Panc1 (cell line): ENCODE results near the gene FAR2. TPM values are rescaled to one million over a fixed set of nuclear protein-coding genes. Genes with fewer than 3 reads are reported as not detected.
A peak's percentile ranks its signal among the peaks of the same experiment; 100 is the strongest.

Experiments used
- ATAC-seq: fragments of 200-7000 bp; cut with Tn5 transposase; 2 replicates; pipeline ENCODE4 v1.9.1; 2020; ENCODE audit warnings: mild to moderate bottlenecking, moderate library complexity
- BruUV-seq: library from RNA; stranded (reverse); fragments of 400-500 nt; replicated peaks from 2 replicates; lab custom pipeline; 2021; lab: Mats Ljungman, UMichigan
- CTCF ChIA-PET: fragments of 300-600 bp; sonication (Branson Sonifier 250); formaldehyde crosslinking; loops from one replicate; lab custom pipeline; 2022; ENCODE audit warnings: antibody characterized with exemption; lab: Charles Lee
- POLR2A ChIA-PET: fragments of 300-600 bp; sonication (Branson Sonifier 250); formaldehyde crosslinking; loops from one replicate; lab custom pipeline; 2022; ENCODE audit warnings: antibody characterized with exemption; lab: Charles Lee
- DNase-seq: peaks from one replicate; pipeline ENCODE4 v3.0.0-alpha.2; 2010; ENCODE audit warnings: low read depth, low spot score
- H3K27ac ChIP-seq: 2 replicates; pipeline ENCODE4 v1.5.1; 2011; ENCODE audit warnings: mild to moderate bottlenecking, low read length, inconsistent platforms
- H3K27me3 ChIP-seq: fragments of 200-500 bp; sonication (Bioruptor generic); 2 replicates; pipeline ENCODE4 v1.6.0; 2014; ENCODE audit warnings: low read length, inconsistent platforms; ENCODE audit not compliant: control insufficient read depth, insufficient read depth
- H3K36me3 ChIP-seq: fragments of 200-500 bp; sonication (Bioruptor generic); 2 replicates; pipeline ENCODE4 v1.5.1; 2014; ENCODE audit warnings: inconsistent platforms, mild to moderate bottlenecking, low read length, moderate library complexity; ENCODE audit not compliant: control insufficient read depth, insufficient read depth
- H3K4me1 ChIP-seq: 2 replicates; pipeline ENCODE4 v1.5.1; 2011; ENCODE audit warnings: inconsistent platforms, mild to moderate bottlenecking, low read length, moderate library complexity; ENCODE audit not compliant: control insufficient read depth, insufficient read depth
- H3K4me3 ChIP-seq, 2 experiments: 2 replicates each; pipeline ENCODE4 v1.5.1; 2011 to 2012; ENCODE audit warnings: low read depth in 2 of 2, low read length in 2 of 2, mild to moderate bottlenecking in 2 of 2, inconsistent platforms in 1 of 2, moderate library complexity in 1 of 2
- H3K9me3 ChIP-seq: fragments of 200-500 bp; sonication (Bioruptor generic); 2 replicates; pipeline ENCODE4 v1.5.1; 2014; ENCODE audit warnings: low read depth, mild to moderate bottlenecking, inconsistent platforms, low read length, moderate library complexity; ENCODE audit not compliant: control insufficient read depth, insufficient read depth
- CTCF ChIP-seq: fragments of 450-650 bp; IDR thresholded peaks from 2 replicates; pipeline ENCODE4 v1.5.1; 2017; ENCODE audit warnings: mild to moderate bottlenecking
- POLR2AphosphoS5 ChIP-seq: IDR thresholded peaks from 2 replicates; pipeline ENCODE4 v1.6.1; 2012; ENCODE audit warnings: mild to moderate bottlenecking, low read depth, low read length, moderate library complexity
- REST ChIP-seq, 2 experiments: IDR thresholded peaks; 2 replicates each; pipeline ENCODE4 v1.6.1; 2011 to 2012; ENCODE audit warnings: low read depth in 2 of 2, control low read depth in 1 of 2, low read length in 1 of 2, mild to moderate bottlenecking in 1 of 2, moderate library complexity in 1 of 2; ENCODE audit not compliant: insufficient read depth in 1 of 2
- SIN3A ChIP-seq: IDR thresholded peaks from 2 replicates; pipeline ENCODE4 v1.6.1; 2012; ENCODE audit warnings: low read depth, mild to moderate bottlenecking, low read length, moderate library complexity, borderline replicate concordance; ENCODE audit not compliant: insufficient read depth
- TCF7L2 ChIP-seq: IDR thresholded peaks from 2 replicates; pipeline ENCODE4 v1.6.1; 2011; ENCODE audit warnings: mild to moderate bottlenecking, low read depth, low read length, inconsistent platforms
- in situ Hi-C: cut with HindIII; loops from 2 replicates; pipeline ENCODE4 v1.10.0; 2016; ENCODE audit warnings: low sequenced_read_pairs, low pct_unique_long_range_greater_than_20kb
- intact Hi-C: fragments of 100-400 bp; cut with micrococcal nuclease; formaldehyde crosslinking; loops from one replicate; pipeline ENCODE4 v1.10.0; 2022; ENCODE audit not compliant: unreplicated experiment
- total RNA-seq: library from RNA; stranded (reverse); gene quantifications from one replicate; pipeline ENCODE4 v1.2.1, GENCODE V29; 2021; ENCODE audit not compliant: unreplicated experiment

Gene FAR2
- total RNA-seq, 1 experiment from 2014 or later = 6.2 TPM

GRCh38 chr12:29160230-29160629 is 11.2 kb downstream of the FAR2 start:
- H3K4me3 ChIP-seq = no peak overlapping the region
- intact Hi-C loops = no loop called here
- TF ChIP-seq POLR2AphosphoS5 (no peak), REST (IDR thresholded peaks at IDR 0.05; ENCODE audit: insufficient read depth in 1 of 2, low read depth in 2 of 2, low read length in 1 of 2) (no peak), SIN3A (no peak), CTCF (no peak), TCF7L2 (no peak)
- no peaks in the 10 kb centered on the region for H3K27me3 ChIP-seq
- H3K36me3 ChIP-seq = no peaks in the 10 kb centered on the region
- ChIA-PET POLR2A (no interaction called here), CTCF (no interaction called here)
- no TSS peak for BruUV-seq
- ATAC-seq (no peak), DNase-seq (no peak)
- no peaks in the 10 kb centered on the region for H3K4me1 ChIP-seq
- no peaks in the 10 kb centered on the region for H3K9me3 ChIP-seq
- in situ Hi-C loops = no loop called here
- H3K27ac ChIP-seq = no peak overlapping the region

GRCh38 chr12:29163146-29163545 is 14.1 kb downstream of the FAR2 start:
- intact Hi-C loops = no loop called here
- no peaks in the 10 kb centered on the region for H3K27me3 ChIP-seq
- ChIA-PET CTCF (no interaction called here), POLR2A (no interaction called here)
- no peak for DNase-seq
- H3K4me3 ChIP-seq = no peak overlapping the region
- H3K9me3 ChIP-seq = no peaks in the 10 kb centered on the region
- H3K27ac ChIP-seq = no peak overlapping the region
- no peak for TF ChIP-seq CTCF
- TF ChIP-seq REST (IDR thresholded peaks at IDR 0.05; ENCODE audit: insufficient read depth in 1 of 2, low read depth in 2 of 2, low read length in 1 of 2) = no peak
- TF ChIP-seq POLR2AphosphoS5 = no peak
- TF ChIP-seq TCF7L2 = no peak
- no peak for TF ChIP-seq SIN3A
- 0 out of 2 replicates have a peak, but pooled peaks have one; percentile 61 for ATAC-seq
- in situ Hi-C loops = no loop called here
- no TSS peak for BruUV-seq
- no peaks in the 10 kb centered on the region for H3K36me3 ChIP-seq
- H3K4me1 ChIP-seq = no peaks in the 10 kb centered on the region
